HG02840 (cell line): ENCODE data around the gene MRPL46.

Experiments used
- ATAC-seq: cut with Tn5 transposase; IDR thresholded peaks from one replicate; pipeline ENCODE4 v1.9.1; 2021; ENCODE audit warnings: mild to moderate bottlenecking, moderate library complexity, moderate number of reproducible peaks; ENCODE audit not compliant: unreplicated experiment, low FRiP score

Gene MRPL46

GRCh38 chr15:88467073-88467934 lies at the start of gene MRPL46, which contains the start of gene MRPS11:
Gene MRPL46, minus strand, starts transcription at chr15:88467388. Its CDS starts 11 bp downstream, at chr15:88467377.
Gene MRPS11, plus strand, starts transcription at chr15:88467708. Its CDS starts 10 bp downstream, at chr15:88467718.
- ATAC-seq, result peak; percentile 89

- no peak for ATAC-seq
These were observed 46.0 kb upstream of the MRPL46 start for GRCh38 chr15:88513195-88513594.

GRCh38 chr15:88512601-88513000 lies 45.4 kb upstream of the MRPL46 start:
- ATAC-seq, result no peak

- no peak for ATAC-seq
These were observed 44.9 kb upstream of the MRPL46 start for GRCh38 chr15:88512078-88512477.

- ATAC-seq, result no peak
These were observed 44.0 kb upstream of the MRPL46 start for GRCh38 chr15:88511161-88511560.

GRCh38 chr15:88509964-88510363 lies 42.8 kb upstream of the MRPL46 start:
- ATAC-seq, result no peak

- no peak for ATAC-seq
These were observed 42.1 kb upstream of the MRPL46 start for GRCh38 chr15:88509321-88509720.

- ATAC-seq, result no peak
These were observed 39.4 kb upstream of the MRPL46 start for GRCh38 chr15:88506628-88507027.

- no peak for ATAC-seq
These were observed 38.5 kb upstream of the MRPL46 start for GRCh38 chr15:88505721-88506120.

- ATAC-seq, result no peak
These were observed 37.3 kb upstream of the MRPL46 start for GRCh38 chr15:88504445-88504844.

- no peak for ATAC-seq
These were observed 31.8 kb upstream of the MRPL46 start for GRCh38 chr15:88498996-88499395.

- no peak for ATAC-seq
These were observed 30.0 kb upstream of the MRPL46 start for GRCh38 chr15:88497109-88497765.

- ATAC-seq, result no peak
These were observed 26.7 kb upstream of the MRPL46 start for GRCh38 chr15:88493844-88494243.

- ATAC-seq, result no peak
These were observed 24.0 kb upstream of the MRPL46 start for GRCh38 chr15:88491158-88491557.

GRCh38 chr15:88490036-88490435 lies 22.8 kb upstream of the MRPL46 start:
- no peak for ATAC-seq

- ATAC-seq, result no peak
These were observed 22.1 kb upstream of the MRPL46 start for GRCh38 chr15:88489321-88489720.

- ATAC-seq, result no peak
These were observed 20.8 kb upstream of the MRPL46 start for GRCh38 chr15:88487796-88488523.

GRCh38 chr15:88487178-88487795 lies 20.1 kb upstream of the MRPL46 start:
- no peak for ATAC-seq

GRCh38 chr15:88484682-88485331 lies 17.6 kb upstream of the MRPL46 start:
- ATAC-seq, result no peak

GRCh38 chr15:88482263-88482662 lies 15.1 kb upstream of the MRPL46 start:
- no peak for ATAC-seq
